GDM1 (cell line): ENCODE data around the gene TCEA2.

ENCODE experiments used
- DNase-seq: peaks from one replicate; lab custom pipeline; 2025; lab: John Stamatoyannopoulos, UW

Gene TCEA2

DNA sequence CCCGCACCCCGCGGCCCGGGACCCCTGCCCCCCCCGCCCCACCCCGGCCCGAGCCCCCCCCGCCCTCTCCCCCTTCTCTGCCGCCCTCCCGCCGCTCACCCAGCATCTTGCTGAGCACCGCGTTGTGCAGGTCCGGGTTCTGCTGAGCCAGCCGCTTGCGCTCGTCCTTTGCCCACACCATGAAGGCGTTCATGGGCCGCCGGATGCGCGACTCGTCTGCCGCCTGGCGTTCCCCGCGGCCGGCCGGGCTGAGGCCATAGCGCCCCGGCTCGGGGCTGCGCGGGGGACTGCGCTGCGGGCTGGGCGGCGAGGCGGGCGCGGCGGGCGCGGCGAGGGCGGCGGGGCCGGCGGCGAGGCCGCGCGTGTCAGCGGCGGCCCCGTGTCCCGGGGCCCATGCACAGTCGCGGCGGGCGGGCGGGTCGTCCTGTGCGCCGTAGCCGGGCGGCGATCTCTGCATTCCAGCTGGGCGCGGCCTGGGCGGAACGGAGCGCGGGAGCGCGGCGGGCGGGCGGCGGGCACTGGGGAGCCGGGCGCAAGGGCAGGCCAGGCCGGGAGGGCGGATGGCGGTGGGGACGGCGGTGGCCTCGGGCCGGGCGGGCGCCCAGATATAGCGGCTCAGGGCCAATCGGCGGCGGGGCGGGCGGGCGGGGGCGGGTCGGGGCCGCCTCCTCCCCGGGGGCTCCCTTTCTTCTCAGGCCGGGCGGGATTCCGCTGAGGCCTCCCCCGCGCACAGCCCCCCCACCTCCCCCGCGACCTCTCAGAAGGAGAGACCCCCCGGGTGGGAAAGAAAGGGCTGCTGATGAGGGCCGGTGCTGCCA is 13.7 kb upstream of the TCEA2 start, which contains the start of gene SOX18:
Gene SOX18 (minus strand): TSS at position 580 of the 818 bp plus-strand sequence. CDS start 123 bp downstream, at position 457.
- DNase-seq, result no peak

DNA sequence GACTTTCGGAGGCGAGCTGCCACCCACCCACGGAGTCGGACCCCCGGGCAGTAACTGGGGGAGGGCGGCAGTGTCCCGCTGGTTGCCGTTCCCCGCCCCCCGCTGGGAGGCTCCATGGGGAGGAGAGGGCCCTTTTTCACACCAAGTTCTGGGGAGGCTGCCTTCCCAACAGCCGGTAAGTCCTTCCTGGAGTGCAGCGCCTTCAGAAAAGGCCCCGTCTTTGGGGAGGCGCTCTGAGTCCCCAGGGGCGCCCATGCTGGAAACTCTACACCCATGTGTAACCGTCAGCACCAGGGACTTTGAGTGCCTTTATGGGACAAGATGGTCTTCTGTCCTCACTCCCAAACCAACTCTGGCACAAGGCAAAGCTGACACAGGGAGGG is 13.1 kb upstream of the TCEA2 start:
- DNase-seq, result no peak

DNA sequence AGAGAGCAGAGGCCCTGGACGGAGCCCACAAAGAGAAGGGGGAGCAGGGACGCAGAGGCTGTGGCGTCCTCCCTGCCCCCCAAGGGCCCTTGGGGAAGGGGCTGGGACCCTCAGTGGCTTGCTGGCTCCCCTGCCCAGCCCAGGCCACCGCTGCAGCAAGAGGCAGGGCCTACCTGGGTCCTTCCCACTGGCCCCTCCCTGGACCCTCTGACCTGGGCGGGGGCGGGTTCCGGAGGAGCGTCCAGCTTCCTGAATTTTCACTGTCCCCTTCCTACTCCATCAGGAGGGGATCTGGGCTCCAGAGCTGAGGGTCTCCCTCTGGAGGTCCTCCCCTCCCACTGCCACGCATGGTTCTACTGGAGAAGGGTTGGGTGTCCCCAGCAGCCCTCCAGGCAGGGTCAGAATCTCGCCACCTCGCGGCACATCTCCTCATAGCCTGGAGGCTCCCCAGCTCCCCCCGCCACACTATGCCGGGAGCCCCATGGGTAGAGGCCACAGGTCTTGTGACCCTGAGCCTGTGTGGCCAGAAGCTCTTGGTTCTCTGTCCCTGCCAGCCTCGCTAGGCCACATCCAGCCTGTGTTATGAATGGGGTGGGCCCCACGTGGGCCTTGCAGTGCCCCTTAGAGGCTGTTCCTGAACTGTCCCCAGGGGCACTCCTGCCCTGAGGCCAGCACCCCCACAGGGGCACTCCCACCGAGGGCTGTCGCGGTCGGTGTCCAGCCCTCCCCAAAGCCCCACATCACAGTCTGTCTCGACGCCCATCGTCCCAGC is 12.6 kb upstream of the TCEA2 start:
- no peak for DNase-seq

DNA sequence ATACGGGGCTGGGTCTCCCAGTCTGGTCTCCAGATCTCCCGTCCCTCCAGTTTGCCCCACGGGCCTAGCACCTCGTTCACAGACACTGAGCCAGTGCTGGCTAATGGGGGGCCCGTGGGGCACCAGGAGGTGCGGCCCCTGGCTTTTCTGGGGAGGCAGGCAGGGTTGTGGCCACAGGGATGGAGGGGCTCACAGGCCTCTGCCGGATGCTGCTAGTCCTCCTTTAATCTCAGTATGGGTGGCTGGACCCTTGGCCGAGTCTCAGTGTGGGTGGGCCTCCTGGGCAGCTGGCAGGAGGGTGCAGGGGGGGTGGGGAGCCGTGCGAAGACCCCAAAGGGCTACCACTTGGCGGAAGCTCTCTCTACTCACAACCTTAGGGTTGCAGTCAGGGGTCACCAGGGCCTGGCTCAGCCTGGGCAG is 12.0 kb upstream of the TCEA2 start:
- DNase-seq, result no peak

DNA sequence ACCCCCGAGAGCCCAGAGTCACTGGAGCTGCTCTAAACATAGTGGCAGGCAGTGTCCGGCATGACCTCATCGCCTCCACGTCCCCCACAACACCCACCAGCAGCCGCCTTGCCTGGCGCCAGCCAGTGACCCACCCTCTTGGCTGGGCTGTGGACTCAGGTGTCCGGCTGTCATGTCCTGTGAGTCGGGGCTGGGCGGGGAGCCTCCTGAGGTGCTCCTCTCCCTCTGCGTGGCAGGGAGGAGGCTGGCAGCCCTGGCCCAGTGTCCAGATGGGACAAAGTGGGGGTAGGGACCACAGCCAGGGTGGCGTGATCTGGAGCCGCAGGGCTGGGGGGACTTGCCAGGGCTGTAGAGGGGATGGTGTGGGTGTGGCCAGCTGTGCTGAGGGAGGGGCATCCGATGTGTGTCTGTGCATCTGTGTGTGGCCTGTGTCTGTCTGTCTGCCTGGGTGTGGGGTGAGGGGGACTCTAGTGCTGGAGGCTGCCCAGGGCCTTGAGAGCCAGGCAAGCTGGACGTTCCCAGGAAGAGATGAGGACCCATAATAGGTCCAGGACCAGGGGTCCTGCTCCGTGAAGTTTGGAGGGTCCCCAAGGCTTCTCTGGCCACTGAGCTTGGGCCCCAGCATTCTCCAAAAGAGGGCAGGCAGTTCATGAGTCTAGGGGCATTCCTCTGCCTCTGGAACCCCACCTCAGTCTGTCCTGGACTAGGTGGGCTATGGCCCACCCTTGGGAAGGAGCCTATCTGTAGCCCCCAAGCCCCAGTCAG is 11.3 kb upstream of the TCEA2 start:
- no peak for DNase-seq

DNA sequence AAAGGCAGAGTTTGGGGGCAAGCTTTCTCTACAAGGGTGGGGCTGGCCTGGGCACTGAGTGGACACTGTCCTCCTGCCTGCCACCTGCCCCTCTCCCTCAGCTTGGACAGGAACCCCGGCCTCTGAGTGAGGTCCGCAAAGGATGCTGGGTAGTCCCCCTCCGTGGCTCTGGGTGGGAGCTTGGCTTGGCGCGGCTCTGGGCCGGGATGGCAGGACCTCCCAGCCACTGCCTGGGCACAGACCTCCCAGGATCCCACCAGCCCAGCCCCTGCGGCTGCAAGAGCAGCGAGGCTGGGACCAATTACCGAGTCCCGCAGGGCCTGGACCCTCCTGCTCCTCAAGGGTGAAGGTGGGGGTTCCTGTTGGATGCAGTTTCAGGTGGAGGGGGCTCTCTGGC is 10.7 kb upstream of the TCEA2 start:
- no peak for DNase-seq

DNA sequence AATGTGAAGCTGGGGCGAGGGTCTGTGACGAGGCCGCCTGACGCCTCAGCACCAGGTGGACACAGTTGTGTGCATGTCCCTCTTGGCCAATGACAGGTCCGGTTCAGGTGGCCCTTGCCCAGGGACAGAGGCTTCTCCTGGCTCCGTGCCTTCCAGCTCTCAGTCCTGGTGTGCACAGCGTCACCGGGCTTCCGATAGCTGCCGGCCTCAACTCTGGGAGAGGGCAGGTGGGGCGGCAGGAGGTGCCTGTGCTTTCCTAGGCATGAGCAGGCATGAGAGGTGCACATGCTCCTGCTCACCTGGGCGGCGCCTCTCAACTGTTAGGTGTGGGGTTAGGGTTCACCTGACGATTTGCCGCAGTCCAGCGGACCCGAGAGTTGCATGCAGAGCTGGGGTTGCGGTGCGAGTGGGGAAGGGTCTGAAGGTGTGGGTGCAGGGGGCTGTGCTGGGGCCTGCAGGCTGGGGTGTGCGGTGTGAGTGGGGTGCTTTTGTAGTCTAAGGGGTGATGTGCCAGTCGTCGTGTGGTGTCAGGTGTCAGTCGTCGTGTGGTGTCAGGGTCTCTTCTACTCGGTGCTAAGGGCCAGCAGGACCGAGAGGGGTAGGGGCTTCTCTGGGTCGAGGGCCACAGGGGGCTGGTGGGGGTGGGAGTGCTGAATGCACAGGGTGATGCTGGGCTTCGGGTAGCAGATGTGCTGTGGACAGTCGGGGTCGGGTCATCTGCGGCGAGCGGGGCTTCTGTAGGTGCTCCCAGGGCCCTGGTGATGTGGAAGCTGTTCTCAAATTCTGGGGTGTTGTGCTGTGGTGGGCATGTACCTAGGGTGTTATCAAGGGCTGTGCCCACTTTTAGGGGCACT is 9.8 kb upstream of the TCEA2 start:
- DNase-seq, result no peak

DNA sequence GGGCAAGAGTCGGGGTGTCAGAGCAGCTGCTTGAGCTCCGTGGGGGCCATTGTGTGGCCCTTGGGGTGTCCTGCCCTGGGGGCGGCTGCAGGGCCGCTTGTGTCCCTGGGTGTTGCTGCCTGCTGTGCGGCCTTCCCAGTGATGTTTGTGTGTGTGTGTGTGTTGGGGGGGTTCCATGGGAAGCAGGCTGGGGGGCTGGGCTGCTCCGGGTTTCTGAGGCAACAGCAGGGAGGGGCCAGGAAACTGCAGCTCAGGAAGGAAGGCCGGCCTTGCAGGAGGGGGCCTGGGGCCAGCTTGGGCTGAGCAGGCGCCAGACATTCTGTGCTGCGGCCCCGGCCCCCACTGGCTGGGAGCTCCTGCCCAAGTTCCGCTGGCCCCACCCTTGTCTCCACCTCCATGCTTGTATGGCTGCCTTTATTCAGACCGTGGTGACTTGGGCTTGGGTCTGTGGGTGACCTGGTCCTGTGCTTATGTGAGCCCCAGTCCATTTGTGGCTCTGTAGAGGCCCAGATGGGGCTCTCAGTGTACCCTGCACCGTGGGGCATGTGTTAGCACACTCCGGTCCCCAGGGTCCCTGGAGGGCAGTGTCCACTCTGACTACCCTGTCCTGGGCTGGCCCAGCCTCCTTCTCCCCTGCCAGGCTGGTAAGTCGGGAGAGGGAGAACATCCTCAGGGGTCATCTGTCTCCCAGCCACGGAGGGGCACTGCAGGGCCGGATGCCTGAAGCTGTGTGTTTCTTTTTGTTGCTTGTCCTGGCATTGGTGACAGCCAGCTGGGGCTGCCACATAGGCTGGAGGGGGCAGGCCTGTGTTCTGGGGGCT is 8.9 kb upstream of the TCEA2 start:
- peak; percentile 91 for DNase-seq

DNA sequence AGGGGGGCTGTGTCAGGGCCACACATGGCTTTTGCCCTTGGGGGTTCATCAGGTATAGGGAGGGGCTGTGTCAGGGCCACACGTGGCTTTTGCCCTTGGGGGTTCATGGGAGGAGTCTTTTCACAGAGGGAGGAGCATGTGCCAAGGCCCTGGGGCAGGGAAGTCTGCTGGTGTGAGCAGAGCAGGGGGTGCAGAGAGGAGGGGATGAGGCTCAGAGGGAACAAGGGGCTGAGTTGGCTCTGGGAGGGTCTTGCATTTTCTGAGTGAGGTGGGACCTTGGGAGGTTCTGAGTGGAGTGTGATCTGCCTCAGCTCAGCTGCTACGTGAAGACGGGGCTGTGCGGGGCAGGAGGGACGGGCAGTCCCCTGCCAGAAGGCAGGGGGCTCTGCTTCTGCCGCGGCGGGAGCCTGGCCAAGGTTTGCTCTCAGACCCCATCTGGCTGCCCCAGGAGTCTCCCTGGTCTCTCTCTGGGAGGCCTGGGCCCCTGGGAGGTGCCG is 7.6 kb upstream of the TCEA2 start:
- DNase-seq, result no peak

DNA sequence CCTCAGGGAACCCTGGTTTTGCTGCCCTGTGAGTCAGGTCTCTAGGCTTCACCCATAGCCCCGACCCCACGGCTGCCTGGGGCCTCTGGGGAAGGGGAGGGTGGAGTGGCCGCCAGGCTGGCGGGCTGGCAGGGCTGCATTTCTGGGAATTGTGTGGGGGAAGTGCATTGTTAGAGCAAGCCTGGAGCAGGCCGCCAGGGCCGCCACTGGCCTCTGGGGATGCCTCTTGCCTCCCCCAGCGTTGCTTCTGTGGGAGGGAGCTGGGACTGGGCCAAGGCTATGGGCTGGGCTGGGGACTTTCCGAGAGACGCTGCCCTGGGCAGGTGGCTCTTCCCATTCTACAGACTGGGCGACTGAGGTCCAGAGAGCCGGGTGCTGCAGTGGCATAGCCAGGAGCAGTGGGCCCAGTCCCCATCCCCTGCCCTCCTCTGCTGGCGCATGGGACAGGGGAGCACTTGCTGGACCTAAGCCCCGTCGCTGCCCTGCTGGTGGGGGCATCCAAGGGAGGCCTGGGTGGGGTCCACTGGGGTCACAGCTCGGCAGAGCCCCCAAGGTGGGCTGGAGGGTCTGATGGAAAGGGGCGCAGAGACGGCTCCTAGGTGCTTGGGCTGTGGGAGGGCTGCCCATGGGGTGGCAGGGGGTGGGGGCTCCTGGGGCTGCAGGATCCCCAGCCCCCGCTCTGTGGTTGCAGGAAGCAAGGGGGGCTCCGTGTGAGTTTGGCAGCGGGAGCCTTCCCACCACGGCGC is 6.9 kb upstream of the TCEA2 start:
- DNase-seq, result no peak

DNA sequence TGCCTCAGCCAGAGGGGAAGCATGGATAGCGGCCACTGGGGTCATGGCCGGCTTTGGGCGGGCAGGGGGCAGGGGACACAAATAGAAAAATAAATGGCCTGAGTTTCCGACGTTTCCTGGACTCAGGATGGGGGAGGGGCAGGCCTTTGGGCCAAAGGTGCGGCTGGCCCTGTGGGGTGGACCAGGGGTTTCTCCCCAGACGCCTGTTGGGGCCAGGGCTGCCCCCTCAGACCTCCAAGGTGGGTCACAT is 6.4 kb upstream of the TCEA2 start:
- no peak for DNase-seq

DNA sequence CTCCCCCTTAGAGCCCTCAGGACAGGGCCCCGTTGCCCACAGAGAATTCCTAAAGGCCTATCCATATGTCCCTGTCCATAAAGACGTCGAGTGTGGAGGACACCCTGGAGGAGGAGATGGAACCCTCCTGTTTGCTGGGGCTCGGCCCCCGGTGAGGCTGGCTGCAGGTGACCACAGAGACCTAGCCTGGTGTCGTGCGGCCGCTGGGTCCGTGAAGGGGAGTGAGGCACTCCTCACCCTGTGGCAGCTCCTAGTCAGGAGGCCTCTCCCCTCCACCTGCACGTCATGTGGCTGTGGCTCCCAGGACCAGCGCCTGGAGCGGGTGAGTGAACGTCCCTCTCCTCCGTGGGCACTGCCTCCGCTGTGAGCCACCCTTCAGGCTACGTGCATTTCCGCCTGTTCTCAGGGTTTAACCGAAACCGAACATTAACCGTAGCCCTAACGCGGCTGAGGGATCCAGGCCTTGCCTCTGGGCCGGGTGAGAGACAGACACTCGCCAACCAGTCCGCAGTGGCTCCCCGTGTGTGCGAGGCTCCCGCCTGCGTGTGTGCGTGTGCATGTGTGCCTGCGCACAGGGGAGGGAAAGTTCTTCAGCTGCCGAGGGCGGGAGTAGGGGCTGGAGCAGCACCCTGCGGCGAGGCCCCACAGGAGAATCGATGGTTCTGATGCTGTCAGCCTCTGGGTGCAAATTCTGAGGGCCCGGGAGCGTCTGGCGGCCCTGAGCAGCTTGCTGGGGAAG is 5.9 kb upstream of the TCEA2 start:
- no peak for DNase-seq

DNA sequence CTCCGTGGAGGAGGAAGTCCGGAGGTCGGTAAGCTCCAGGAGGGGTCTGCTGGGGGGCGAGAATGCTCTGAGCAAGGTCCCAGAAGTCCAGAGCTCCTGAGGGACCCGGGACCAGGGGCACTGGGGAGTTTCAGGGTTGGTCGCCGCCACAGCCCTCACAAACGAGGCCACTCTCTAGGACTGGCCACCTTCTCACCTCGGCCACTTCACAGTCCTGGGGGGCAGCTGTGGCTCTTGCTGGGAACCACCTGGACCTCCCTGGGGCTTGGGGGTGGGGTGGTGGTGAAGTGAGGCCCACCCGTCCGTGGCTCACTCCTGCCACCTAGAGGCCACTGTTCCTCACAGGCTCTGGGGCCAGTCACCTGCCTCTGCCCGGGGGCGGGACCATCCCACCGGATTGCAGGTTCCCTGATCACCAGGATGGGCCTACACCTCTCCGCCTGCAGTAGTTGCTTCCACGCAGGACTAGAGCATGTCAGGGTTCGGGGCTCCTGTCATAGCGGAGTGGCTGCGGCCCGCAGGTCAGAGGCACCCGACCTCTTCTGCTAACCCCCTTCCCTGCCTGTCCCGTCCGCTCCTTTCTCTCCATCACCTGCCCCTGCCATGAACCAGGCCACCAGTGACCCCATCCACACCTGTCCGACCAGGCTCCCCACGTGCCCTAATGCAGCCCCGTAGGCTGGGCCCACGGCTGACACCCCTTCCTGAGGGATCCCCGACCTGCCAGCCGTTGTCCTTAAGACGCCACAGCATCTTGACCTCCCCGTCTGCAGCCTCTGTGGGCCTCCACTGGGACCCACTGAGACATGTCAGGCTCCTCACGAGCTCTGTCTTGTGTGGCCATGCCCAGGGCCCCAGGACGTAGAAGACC is 5.1 kb upstream of the TCEA2 start:
- peak; percentile 65 for DNase-seq

DNA sequence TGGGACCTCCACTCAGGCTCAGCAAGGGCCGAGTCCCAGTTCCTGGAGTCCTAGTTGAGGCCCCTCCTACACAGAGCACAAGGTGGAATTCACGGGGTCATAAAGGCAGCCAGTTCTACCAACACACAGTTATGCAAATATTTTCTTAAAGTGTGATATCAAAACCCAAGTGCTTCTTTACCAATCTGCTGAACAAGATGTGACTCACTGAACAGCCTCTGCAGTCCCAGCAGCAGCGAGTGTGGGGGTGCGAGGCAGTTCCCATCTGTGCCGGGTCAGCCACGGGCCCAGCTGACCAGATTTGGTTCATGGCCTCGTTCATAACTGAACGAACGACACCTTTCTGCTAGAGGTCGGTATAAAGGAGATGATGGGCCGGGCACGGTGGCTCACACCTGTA is 4.5 kb upstream of the TCEA2 start:
- no peak for DNase-seq

DNA sequence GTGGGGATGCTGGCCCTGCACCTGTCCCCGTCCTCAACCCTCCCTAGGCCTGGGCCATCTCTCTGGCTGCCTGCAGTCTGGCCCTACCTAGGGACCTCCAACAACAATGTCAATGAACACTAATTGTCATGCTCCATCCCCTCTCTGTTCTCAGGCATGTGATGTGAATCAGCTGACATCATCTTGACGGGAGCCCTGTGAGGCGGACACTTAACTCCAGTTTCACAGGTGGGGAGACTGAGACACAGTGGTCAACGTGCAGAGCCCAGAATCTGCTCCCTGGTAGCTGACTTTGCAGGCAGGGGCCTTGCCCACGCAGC is 762 bp upstream of the TCEA2 start:
- no peak for DNase-seq

DNA sequence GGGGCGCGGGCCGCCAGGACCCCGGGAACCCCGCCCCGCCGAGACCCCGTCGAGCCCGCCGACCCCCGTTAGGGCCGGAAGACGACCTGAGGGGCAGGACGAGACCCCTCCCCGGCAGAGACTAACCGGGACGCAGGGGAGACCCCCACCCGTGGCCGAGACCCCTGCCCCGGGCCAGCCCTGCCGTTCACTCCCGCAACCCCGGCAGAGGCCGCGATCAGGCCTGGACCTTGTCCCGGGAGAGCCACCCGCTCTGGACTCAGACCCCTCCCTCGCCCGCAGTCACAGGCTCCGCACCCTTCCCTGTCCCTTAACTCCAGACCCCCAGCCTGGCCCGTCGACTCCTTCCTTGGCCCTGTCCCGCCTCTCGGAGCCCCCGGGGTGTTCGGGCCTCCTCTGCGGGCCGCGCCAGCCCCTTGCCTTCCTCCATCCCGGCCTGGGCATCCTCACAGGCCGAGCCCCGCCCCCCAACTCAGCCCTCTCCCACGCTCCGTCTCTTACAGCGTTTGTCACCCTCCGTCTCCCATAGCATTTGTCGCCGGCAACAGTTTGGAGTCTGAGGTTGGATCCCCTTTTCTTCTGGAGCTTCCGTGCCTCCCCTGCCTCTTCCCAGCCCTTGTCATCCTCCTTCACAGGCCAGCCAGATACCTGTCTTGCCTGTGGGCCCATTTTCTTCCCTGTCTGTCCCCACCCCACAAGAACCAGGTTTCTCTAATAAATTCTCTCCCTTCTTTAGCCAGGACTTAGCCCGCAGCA is 569 bp downstream of the TCEA2 start:
- no peak for DNase-seq

DNA sequence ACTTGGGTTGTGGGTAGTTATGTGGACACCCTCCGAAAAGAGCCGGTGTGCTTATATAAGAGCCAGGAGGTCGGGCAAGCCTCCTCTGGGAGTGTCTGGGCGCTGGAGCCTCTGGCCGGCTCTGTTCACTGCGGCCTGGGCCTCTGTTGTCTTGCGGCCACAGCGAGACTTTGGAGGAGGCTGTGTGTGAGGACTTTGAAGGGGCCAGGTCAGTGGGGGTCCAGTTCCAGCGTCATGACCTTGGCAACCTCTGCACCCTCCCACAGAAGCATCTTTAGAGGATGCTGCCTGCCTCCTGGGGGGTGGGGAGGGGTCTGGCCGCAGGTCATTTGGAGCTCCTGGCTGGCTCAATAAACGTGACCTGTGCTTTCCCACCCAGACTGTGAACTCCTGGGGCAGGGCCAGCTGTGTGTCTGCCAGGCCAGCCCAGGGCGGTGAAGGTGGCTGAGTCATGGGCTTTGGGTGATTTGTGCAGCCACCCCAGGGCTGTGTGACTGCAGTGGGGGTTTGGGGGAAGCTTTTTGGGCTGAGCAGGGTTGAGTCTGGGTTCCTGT is 1.2 kb downstream of the TCEA2 start:
- DNase-seq, result no peak
